ENCODE data around the gene TTC9B.

The TTC9B gene

DNA sequence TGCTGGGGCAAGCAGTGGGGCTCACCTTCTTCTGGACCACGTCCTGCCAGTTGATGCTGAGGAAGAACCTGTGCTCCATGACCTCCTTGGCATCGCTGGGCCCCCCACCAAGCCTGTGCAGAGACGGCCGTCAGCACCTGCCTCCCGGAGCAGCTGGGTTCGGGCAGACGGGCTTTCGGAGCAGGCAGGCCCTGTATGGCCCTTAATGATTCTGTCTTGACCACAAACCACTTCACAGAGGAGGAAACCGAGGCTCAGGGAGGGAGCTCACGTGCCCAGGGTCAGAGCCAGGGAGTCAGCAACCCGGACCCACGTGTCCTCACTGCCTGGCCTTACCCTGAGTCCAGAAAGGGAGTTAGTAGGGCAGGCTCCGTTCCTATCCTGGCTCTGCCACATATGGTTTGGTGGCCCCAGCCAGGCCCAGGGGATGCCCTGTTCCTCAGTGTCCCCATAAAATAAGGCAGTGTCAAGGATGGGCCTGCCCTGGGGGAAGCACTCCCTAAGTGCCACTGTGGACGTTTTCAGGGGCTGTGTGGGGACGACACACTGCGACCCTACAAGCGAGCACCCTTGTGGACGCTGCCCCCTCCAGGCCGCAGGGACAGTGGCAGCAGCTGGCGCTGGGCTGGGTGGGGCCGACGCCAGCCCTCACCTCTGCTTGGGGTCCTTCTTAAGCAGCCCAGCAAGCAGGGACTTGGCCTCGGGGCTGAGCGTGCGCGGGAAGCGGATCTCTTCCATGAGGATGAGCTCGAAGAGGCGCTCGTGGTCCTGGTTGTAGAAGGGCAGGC is 17.2 kb upstream of the TTC9B start:
- intact Hi-C loops (cut with DNase I), result no loop called here
- DNase-seq, result no peak

- no peak for DNase-seq
- intact Hi-C loops (cut with DNase I), result loop anchor here (5.0 kb wide), 1 partner anchor 48 kb away; no protein-coding TSS in a partner anchor
Measured at GRCh38 chr19:40234429-40235237, 16.4 kb upstream of the TTC9B start.

DNA sequence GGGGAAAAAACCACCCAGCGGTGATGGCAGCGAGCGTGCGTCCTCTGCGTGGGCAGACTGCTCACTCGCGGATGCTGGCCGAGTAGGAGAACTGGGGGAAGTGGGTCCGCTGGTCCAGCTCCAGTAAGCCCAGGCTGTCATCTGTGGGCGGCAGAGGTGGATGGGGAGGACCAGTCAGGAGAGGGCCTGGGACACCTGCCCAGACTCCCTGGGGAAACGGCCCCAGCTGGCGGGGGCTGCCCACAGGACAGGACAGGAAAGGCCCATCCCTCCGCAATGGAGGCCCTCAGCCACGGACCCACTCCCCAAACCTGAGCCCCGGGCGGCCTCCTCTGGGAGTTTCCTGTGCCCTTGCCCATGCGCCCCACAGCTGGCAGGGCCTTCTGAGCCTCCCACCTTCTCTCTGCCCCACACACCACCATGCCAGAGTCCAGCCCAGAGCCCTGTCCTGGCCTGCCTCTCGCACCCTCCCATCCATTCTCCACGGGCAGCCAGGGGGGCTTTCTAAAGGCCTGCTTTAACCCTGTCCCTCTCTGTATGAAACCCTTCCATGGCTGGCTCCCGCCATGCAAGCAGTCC is 15.7 kb upstream of the TTC9B start:
- DNase-seq, result no peak
- intact Hi-C loops (cut with DNase I), result loop anchor here (5.0 kb wide), 1 partner anchor 48 kb away; no protein-coding TSS in a partner anchor

- DNase-seq, result no peak
- intact Hi-C loops (cut with DNase I), result loop anchor here (5.0 kb wide), 1 partner anchor 49 kb away; no protein-coding TSS in a partner anchor
Measured at GRCh38 chr19:40232949-40233810, 15.0 kb upstream of the TTC9B start.

GRCh38 chr19:40232479-40232878 is 14.3 kb upstream of the TTC9B start:
- intact Hi-C loops (cut with DNase I), result loop anchor here (5.0 kb wide), 1 partner anchor 50 kb away; no protein-coding TSS in a partner anchor
- DNase-seq, result no peak

- intact Hi-C loops (cut with DNase I), result loop anchor here (5.0 kb wide), 1 partner anchor 51 kb away; no protein-coding TSS in a partner anchor
- DNase-seq, result no peak
Measured at GRCh38 chr19:40231544-40232424, 13.6 kb upstream of the TTC9B start.

GRCh38 chr19:40231057-40231456 is 12.9 kb upstream of the TTC9B start:
- intact Hi-C loops (cut with DNase I), result loop anchor here (5.0 kb wide), 1 partner anchor 51 kb away; no protein-coding TSS in a partner anchor
- no peak for DNase-seq

GRCh38 chr19:40229926-40230417 is 11.8 kb upstream of the TTC9B start:
- intact Hi-C loops (cut with DNase I), result loop anchor here (5.0 kb wide), 1 partner anchor 52 kb away; no protein-coding TSS in a partner anchor
- no peak for DNase-seq

DNA sequence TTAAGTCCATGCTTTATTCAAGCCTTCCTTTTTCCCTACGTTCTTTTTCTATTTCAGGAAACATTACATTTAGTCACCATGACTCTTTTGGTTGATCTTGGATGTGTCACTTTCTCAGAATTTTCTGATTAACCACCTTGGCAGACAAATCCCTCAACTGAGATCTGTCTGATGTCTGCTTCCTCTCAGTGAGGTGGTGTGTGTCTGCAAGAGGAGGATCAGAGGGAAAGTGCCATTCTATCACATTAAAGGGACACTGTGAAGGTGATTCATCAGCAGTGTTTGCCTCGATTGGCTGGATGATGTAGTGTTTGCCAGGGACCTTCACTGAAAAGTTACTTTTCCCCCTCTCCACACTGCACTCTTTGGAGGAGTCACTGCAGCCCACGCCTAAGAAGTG is 11.3 kb upstream of the TTC9B start:
- intact Hi-C loops (cut with DNase I), result no loop called here

DNA sequence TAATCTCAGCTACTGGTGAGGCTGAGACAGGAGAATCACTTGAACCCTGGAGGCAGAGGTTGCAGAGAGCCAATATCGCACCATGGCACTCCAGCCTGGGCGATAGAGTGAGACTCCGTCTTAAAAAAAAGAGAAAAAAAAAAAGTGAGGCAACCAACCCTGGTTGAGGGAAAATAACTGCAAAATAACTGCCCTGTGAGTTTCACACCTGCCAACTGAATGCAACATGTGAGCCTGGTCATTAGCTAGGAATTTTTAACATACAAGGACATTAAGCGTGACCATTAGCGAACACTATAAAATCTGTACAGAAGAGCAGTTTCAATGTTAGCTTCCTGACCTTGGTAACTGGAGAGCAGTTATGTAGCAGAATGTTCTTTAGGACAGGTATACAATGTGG is 10.7 kb upstream of the TTC9B start:
- DNase-seq, result no peak
- intact Hi-C loops (cut with DNase I), result no loop called here

More for the DNA sequence above, 11.3 kb upstream of the TTC9B start:
- DNase-seq, result peak in 1 of 42 donors; percentile 50

DNA sequence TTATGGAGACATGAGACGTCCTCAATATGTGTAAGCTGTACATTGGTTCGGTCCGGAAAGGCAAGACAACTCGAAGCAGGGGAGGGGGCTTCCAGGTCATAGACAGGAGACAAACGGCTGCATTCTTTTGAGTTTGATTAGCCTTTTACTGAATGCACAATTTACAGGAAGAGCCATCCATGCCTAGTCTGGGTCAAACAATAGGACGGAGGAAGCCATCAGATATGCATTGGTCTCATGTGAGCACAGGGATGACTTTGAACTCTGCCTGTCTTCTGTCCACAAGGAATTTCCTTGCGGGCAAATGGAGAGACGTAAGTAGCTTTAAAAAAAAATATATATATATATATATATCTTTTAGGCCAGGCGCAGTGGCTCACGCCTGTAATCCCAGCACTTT is 10.2 kb upstream of the TTC9B start:
- intact Hi-C loops (cut with DNase I), result no loop called here
- no peak for DNase-seq

- no peak for DNase-seq
- intact Hi-C loops (cut with DNase I), result no loop called here
Measured at GRCh38 chr19:40225440-40226305, 7.5 kb upstream of the TTC9B start.

- intact Hi-C loops (cut with DNase I), result no loop called here
- DNase-seq, result no peak
Measured at GRCh38 chr19:40224342-40225150, 6.4 kb upstream of the TTC9B start.

DNA sequence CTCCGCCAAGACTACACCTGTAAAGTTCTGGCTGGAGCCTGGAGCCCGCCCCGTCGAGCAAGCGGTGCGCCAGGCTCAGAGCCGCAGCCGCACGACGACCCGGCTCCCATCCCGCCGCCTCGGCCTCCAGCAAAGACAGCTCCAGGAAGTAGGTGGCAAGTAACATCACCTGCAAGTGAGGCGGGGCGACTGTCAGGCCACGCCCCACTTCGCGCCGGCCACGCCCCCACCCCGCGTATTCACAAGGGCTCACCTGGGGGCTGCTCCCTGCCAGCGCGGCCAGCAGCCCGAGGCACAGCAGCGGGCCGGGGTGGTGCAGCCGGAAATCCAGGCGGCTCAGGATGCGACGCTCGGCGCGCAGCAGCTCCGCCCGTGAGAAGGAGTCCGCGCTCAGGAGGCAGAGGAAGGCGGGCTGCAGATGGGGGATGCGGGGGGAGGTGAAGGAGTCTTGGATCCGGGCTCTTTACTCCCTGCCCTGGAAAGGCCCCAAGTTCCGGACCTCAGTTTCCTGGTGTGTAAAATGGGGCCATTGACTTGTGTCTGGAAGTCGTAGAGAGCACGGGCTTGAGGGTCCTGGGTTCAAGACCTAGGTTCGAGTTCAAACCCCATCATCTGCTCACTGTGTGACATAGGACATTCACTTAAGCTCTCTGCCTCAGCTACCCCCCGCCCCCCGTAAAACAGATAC is 5.1 kb upstream of the TTC9B start:
- intact Hi-C loops (cut with DNase I), result no loop called here

More for the DNA sequence above, 5.1 kb upstream of the TTC9B start:
- DNase-seq, result no peak

All from head of caudate nucleus (tissue), 42 donors.